ENCODE results near the gene BSCL2.

- TF ChIP-seq CTCF (IDR thresholded peaks at IDR 0.05; ENCODE audit: low read depth, low read length, poor library complexity, severe bottlenecking) = no peak
- no peak for TF ChIP-seq EZH2phosphoT487 (IDR thresholded peaks at IDR 0.05; ENCODE audit: borderline replicate concordance, low read length)
Observed at GRCh38 chr11:62727165-62727871, 20.1 kb upstream of the BSCL2 start, which contains the start of gene HNRNPUL2.
